GM10248 (cell line): ENCODE results near the gene COMMD9.

Source experiments
- CTCF ChIA-PET: fragments of 300-600 bp; sonication (Branson Sonifier 250); formaldehyde crosslinking; extraction: SDS; loops from one replicate; lab custom pipeline; 2021; ENCODE audit warnings: antibody characterized with exemption; lab: Yijun Ruan, JAX
- POLR2A ChIA-PET: fragments of 350-650 bp; sonication (Branson Sonifier 250); formaldehyde crosslinking; extraction: SDS; loops from one replicate; lab custom pipeline; 2020; ENCODE audit warnings: antibody characterized with exemption; lab: Yijun Ruan, JAX
- DNase-seq: peaks from one replicate; pipeline ENCODE4 v3.0.0; 2012; ENCODE audit errors: extremely low spot score
- CTCF ChIP-seq: IDR thresholded peaks from 2 replicates; pipeline ENCODE4 v1.5.1; 2012; ENCODE audit warnings: mild to moderate bottlenecking, low read depth; ENCODE audit errors: extremely low read depth, missing control alignments, control extremely low read depth

The COMMD9 gene

GRCh38 chr11:36309779-36310178, 20.6 kb upstream of the COMMD9 start:
- POLR2A ChIA-PET = no interaction called here
- CTCF ChIA-PET = interaction anchor here (2.3 kb wide), 1 partner anchor 169 kb away, joined by 5 read pairs; no protein-coding TSS in a partner anchor
- no peak for DNase-seq
- no peak for TF ChIP-seq CTCF

GRCh38 chr11:36308577-36308976, 19.4 kb upstream of the COMMD9 start:
- ChIA-PET CTCF (interaction anchor here (0.6 to 1.9 kb wide), 4 partner anchors 9 to 256 kb away, joined by 3 to 5 read pairs (median 3); no protein-coding TSS in a partner anchor), POLR2A (no interaction called here)
- no peak for TF ChIP-seq CTCF
- no peak for DNase-seq

GRCh38 chr11:36306888-36307287, 17.7 kb upstream of the COMMD9 start:
- no peak for DNase-seq
- ChIA-PET POLR2A (no interaction called here), CTCF (interaction anchor here (1.2 to 1.3 kb wide), 3 partner anchors 15 to 186 kb away, joined by 6 to 12 read pairs (median 8); no protein-coding TSS in a partner anchor)
- TF ChIP-seq CTCF = peak; percentile 22

GRCh38 chr11:36305047-36305446, 15.8 kb upstream of the COMMD9 start:
- DNase-seq = no peak
- POLR2A ChIA-PET = no interaction called here
- CTCF ChIA-PET = interaction anchor here (1.0 to 1.8 kb wide), 2 partner anchors 174 to 188 kb away, joined by 3 to 6 read pairs; no protein-coding TSS in a partner anchor
- TF ChIP-seq CTCF = no peak

- no peak for TF ChIP-seq CTCF
- ChIA-PET CTCF (interaction anchor here (1.1 to 5.2 kb wide), 5 partner anchors 12 to 204 kb away, joined by 3 to 29 read pairs (median 4); no protein-coding TSS in a partner anchor), POLR2A (no interaction called here)
- no peak for DNase-seq
Observed at GRCh38 chr11:36304351-36304750, 15.1 kb upstream of the COMMD9 start.

GRCh38 chr11:36300650-36301049, 11.4 kb upstream of the COMMD9 start:
- TF ChIP-seq CTCF = no peak
- ChIA-PET POLR2A (no interaction called here), CTCF (interaction anchor here (1.9 to 5.2 kb wide), 4 partner anchors 9 to 192 kb away, joined by 7 to 29 read pairs (median 14); no protein-coding TSS in a partner anchor)
- DNase-seq = no peak
